Neuron (in vitro differentiated cells): ENCODE data around the gene EDAR.

Experiments
- H2AFZ ChIP-seq: one replicate; pipeline ENCODE4 v1.6.1; 2013; ENCODE audit warnings: low read depth, mild to moderate bottlenecking, inconsistent platforms, low read length, moderate library complexity
- H3K27me3 ChIP-seq: one replicate; pipeline ENCODE4 v1.6.1; 2013; ENCODE audit warnings: low read length; ENCODE audit not compliant: insufficient read depth
- H3K36me3 ChIP-seq: one replicate; pipeline ENCODE4 v1.6.1; 2013; ENCODE audit warnings: low read length; ENCODE audit not compliant: insufficient read depth
- H3K4me1 ChIP-seq: one replicate; pipeline ENCODE4 v1.6.1; 2013; ENCODE audit warnings: low read length; ENCODE audit not compliant: insufficient read depth
- H3K4me3 ChIP-seq: 2 replicates; pipeline ENCODE4 v1.5.1; 2013; ENCODE audit warnings: mild to moderate bottlenecking, low read length, moderate library complexity
- H3K9me3 ChIP-seq: one replicate; pipeline ENCODE4 v1.6.1; 2013; ENCODE audit warnings: low read length

The EDAR gene

GRCh38 chr2:109018452-109018851 lies 29.4 kb upstream of the EDAR start:
- Histone ChIP-seq H2AFZ (no peak overlapping the region), H3K4me1 (peaks cover 21% of the 10 kb centered on the region), H3K9me3 (no peaks in the 10 kb centered on the region), H3K4me3 (no peak overlapping the region), H3K27me3 (peaks cover 4% of the 10 kb centered on the region), H3K36me3 (no peaks in the 10 kb centered on the region)

DNA sequence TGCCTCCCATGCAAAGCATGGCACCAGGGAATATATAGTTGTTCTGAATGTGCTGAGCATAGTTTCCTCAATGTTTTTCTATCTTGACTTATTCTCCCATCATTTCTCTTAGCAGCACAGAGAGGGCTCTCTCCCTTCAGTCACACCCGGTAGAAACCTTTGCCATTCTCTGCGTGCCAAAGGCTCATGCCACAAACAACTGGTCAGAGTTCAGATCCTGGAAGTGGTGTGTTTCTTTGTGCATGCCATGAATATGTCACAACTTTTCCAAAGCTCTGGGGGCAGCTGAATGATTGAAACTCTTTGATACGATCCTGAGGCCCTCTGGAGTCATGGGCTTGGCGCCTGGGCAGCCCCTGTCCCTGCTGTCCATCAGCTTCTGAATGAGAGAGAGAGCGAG lies 28.0 kb upstream of the EDAR start:
- peaks cover 21% of the 10 kb centered on the region for H3K4me1 ChIP-seq
- H3K4me3 ChIP-seq: no peak overlapping the region
- H3K9me3 ChIP-seq: no peaks in the 10 kb centered on the region
- no peak overlapping the region for H2AFZ ChIP-seq
- no peaks in the 10 kb centered on the region for H3K36me3 ChIP-seq
- H3K27me3 ChIP-seq: peaks cover 4% of the 10 kb centered on the region

DNA sequence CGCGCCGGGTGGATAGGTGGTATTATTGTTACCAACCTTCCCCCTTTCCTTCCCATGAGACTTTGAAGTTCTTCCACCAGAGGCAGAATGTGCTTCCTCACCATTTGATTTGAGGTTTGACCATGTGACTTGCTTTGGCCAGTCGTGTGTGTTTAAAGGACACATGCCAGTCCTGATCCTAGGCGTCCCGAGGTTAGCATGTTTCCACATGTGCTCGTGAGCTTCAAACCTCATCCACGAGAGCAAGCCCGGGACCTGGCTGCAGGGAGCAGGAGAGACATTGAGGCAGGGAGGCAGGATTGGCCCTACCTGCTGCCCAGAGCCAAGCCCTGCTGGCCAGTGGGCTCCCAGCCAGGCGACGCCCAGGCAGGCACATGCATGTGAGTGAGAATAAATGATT lies 27.4 kb upstream of the EDAR start:
- no peaks in the 10 kb centered on the region for H3K36me3 ChIP-seq
- no peaks in the 10 kb centered on the region for H3K9me3 ChIP-seq
- peaks cover 21% of the 10 kb centered on the region for H3K4me1 ChIP-seq
- peaks cover 4% of the 10 kb centered on the region for H3K27me3 ChIP-seq
- no peak overlapping the region for H3K4me3 ChIP-seq
- no peak overlapping the region for H2AFZ ChIP-seq

DNA sequence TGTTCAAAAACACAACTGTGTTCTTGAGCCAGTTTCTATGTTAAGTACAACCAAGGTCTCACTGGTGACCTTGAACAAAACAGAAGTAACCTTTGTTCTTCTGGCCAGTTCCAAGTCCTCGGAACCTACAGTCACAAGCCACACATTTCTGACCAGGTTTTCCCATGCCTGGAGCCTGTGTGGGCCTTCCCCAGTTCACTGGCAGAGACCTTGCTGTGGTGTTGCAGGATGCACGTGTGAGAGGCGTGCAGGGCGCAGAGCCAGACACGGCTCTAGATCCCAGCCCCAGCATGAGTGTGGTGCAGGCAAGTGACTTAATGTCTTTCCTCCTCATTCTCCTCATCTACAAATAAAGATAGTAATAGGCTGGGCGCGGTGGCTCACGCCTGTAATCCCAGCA lies 25.5 kb upstream of the EDAR start:
- Histone ChIP-seq H3K4me1 (peaks cover 6% of the 10 kb centered on the region), H3K4me3 (no peak overlapping the region), H2AFZ (no peak overlapping the region), H3K36me3 (no peaks in the 10 kb centered on the region), H3K9me3 (no peaks in the 10 kb centered on the region), H3K27me3 (peaks cover 4% of the 10 kb centered on the region)

- H2AFZ ChIP-seq: no peak overlapping the region
- no peaks in the 10 kb centered on the region for H3K9me3 ChIP-seq
- no peak overlapping the region for H3K4me3 ChIP-seq
- H3K4me1 ChIP-seq: no peaks in the 10 kb centered on the region
- H3K36me3 ChIP-seq: no peaks in the 10 kb centered on the region
- peaks cover 4% of the 10 kb centered on the region for H3K27me3 ChIP-seq
Observed at GRCh38 chr2:109013051-109013450, 24.0 kb upstream of the EDAR start.

GRCh38 chr2:109009920-109010610 lies 21.0 kb upstream of the EDAR start:
- no peaks in the 10 kb centered on the region for H3K4me1 ChIP-seq
- H3K27me3 ChIP-seq: no peaks in the 10 kb centered on the region
- no peaks in the 10 kb centered on the region for H3K36me3 ChIP-seq
- H3K9me3 ChIP-seq: no peaks in the 10 kb centered on the region
- H2AFZ ChIP-seq: no peak overlapping the region
- no peak overlapping the region for H3K4me3 ChIP-seq

DNA sequence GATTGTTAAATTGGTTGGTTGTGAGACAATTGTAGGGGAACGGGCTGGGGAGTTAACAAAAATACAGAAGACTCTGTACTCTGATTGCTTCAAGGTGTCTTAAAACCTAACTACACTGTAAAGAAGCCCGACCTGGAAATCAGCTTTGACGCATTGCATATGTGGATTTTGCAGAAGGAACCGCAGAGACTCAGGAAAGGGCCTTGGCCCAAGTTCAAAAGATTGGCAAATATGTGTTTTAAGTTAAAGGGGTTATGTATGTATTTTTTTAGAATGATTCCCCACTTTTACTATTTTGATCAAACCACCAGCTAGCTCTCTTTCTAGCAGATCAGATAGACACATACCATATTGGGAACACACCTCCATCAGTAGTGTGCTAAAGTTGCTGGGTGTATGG lies 18.0 kb upstream of the EDAR start:
- Histone ChIP-seq H2AFZ (no peak overlapping the region), H3K9me3 (no peaks in the 10 kb centered on the region), H3K36me3 (no peaks in the 10 kb centered on the region), H3K4me1 (no peaks in the 10 kb centered on the region), H3K4me3 (no peak overlapping the region), H3K27me3 (no peaks in the 10 kb centered on the region)

DNA sequence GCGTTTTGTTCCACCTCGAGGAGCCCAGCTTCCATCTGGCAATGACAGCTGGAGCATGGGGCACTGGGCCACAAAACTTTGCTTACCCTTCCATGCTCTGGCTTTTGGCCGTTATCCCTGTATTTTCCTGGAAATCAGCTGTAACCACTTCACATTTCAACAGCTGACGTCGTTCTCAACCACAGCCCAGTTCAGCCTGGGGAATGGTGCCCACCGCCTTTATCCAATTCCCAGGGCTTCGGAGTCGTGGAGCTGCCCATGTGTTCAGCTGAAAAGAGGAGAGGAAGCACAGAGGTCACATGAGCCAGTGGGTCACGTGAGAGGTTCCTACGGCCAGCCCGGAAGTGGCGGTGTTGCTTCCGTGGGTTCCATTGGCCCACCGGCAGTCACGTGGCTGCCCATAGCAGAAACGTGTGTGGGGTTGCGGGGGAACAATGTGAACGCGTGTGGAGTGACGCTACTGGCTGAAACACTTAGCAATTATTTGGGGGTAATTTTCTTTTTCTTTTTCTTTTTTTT lies 16.7 kb upstream of the EDAR start:
- no peak overlapping the region for H2AFZ ChIP-seq
- no peaks in the 10 kb centered on the region for H3K4me1 ChIP-seq
- no peaks in the 10 kb centered on the region for H3K36me3 ChIP-seq
- H3K9me3 ChIP-seq: no peaks in the 10 kb centered on the region
- no peak overlapping the region for H3K4me3 ChIP-seq
- H3K27me3 ChIP-seq: no peaks in the 10 kb centered on the region

DNA sequence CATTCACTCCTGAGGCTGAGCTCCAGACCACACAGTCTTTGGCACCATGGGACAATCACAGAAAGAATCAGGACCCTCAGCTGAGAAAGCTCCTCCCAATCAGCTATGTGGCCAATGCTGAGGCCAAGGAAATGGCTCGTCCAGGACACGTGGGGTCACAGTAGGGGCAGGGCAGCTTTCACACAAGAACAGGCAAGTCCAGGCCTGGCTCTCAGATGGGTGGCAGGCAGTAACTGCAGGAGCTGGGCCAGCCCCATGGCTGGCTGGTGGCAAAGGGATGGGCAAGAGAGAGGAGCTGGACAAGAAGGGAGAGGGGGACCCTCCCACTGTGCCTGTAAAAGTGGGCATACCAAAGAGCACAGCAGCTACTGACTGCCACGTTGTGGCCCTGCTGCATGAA lies 12.2 kb upstream of the EDAR start:
- Histone ChIP-seq H3K36me3 (no peaks in the 10 kb centered on the region), H3K4me1 (no peaks in the 10 kb centered on the region), H3K4me3 (no peak overlapping the region), H3K9me3 (no peaks in the 10 kb centered on the region), H3K27me3 (no peaks in the 10 kb centered on the region), H2AFZ (no peak overlapping the region)

GRCh38 chr2:109000738-109001137 lies 11.7 kb upstream of the EDAR start:
- no peak overlapping the region for H3K4me3 ChIP-seq
- no peaks in the 10 kb centered on the region for H3K4me1 ChIP-seq
- no peaks in the 10 kb centered on the region for H3K36me3 ChIP-seq
- H2AFZ ChIP-seq: no peak overlapping the region
- no peaks in the 10 kb centered on the region for H3K9me3 ChIP-seq
- H3K27me3 ChIP-seq: no peaks in the 10 kb centered on the region

GRCh38 chr2:108998911-108999310 lies 9.9 kb upstream of the EDAR start:
- Histone ChIP-seq H3K9me3 (no peaks in the 10 kb centered on the region), H3K4me3 (no peak overlapping the region), H3K27me3 (no peaks in the 10 kb centered on the region), H3K36me3 (no peaks in the 10 kb centered on the region), H3K4me1 (no peaks in the 10 kb centered on the region), H2AFZ (no peak overlapping the region)

DNA sequence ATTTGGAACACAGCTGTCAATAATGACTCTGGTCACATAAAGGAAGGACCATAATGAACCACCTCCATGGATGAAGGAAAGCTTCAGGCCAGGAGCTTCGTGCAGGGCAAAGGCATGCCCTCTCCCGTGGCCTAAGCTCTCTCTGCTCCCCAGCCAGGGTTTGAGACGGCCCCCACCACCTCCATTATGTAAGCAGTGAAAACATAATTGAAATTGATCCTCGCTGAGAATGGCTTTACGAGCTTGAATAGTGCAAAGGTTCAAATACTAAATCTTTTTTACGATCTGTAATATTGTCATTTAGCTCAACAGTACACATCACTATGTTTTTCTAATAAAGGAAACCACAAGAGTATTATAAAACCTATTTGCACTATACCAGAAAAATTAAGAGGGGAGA lies 5.2 kb upstream of the EDAR start:
- H2AFZ ChIP-seq: no peak overlapping the region
- no peaks in the 10 kb centered on the region for H3K9me3 ChIP-seq
- H3K4me1 ChIP-seq: no peaks in the 10 kb centered on the region
- H3K27me3 ChIP-seq: no peaks in the 10 kb centered on the region
- H3K4me3 ChIP-seq: no peak overlapping the region
- no peaks in the 10 kb centered on the region for H3K36me3 ChIP-seq

DNA sequence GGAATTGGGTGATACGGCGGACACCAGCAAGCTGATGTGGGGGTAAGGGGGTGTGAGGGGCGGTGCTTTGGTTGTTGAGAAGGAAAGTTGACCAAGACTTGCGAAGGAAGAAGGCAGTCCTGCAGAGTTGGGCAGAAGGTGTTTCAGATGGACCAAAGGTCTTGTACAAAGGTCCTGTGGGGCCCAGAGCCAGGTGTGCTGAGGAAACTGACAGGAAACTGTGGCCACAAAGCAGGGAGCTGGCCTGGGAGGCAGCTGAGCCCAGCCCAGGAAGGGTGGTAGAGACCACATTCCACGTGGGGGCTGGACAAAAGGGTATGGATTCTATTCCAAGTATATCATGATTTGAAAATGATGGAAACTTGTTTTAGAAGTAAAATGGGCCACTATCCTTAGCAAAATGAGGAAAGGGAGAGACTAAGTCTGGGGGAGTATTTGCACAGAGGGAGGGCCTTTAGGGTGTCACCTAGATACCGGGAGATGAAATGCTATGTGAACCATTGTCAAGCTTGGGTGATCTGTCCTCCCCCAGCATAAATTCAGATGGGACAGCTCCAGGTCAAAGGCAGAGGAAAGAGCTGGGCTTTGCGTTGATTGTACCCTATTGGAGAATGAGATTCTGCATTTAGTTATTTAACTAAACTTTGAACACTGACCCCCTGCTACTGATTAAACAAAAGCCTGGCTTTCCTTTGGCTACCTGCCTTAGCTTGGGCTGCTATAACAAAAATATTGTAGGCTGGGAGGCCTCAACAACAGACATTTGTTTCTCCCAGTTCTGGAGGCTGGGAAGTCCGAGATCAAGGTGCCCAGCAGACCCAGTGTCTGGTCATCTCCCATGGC lies 4.3 kb upstream of the EDAR start:
- Histone ChIP-seq H3K4me1 (no peaks in the 10 kb centered on the region), H3K27me3 (no peaks in the 10 kb centered on the region), H3K4me3 (no peak overlapping the region), H2AFZ (no peak overlapping the region), H3K36me3 (no peaks in the 10 kb centered on the region), H3K9me3 (no peaks in the 10 kb centered on the region)
